Activated CD8-positive, alpha-beta memory T cell treated with anti-CD3 and anti-CD28 coated beads, Interleukin-2, amount 50 U/mL, for 1 hour (primary cell): ENCODE results near the gene CACNA1S.

ENCODE experiments used
- DNase-seq: peaks from one replicate; pipeline ENCODE4 v3.0.0-alpha.2; 2020; ENCODE audit errors: extremely low read depth

CACNA1S gene

GRCh38 chr1:201116091-201116490 lies 3.9 kb upstream of the CACNA1S start:
- no peak for DNase-seq

GRCh38 chr1:201115390-201115937 lies 3.2 kb upstream of the CACNA1S start:
- no peak for DNase-seq

- peak; percentile 27 for DNase-seq
Observed at GRCh38 chr1:201114245-201115131, 2.3 kb upstream of the CACNA1S start.

GRCh38 chr1:201113451-201114244 lies 1.4 kb upstream of the CACNA1S start:
- no peak for DNase-seq

GRCh38 chr1:201112926-201113325 lies 700 bp upstream of the CACNA1S start:
- no peak for DNase-seq

GRCh38 chr1:201111672-201112071 lies 554 bp downstream of the CACNA1S start:
- DNase-seq: no peak

- DNase-seq: no peak
Observed at GRCh38 chr1:201111156-201111555, 1.1 kb downstream of the CACNA1S start.

- DNase-seq: no peak
Observed at GRCh38 chr1:201110616-201111015, 1.6 kb downstream of the CACNA1S start.

GRCh38 chr1:201110138-201110537 lies 2.1 kb downstream of the CACNA1S start:
- DNase-seq: no peak

- no peak for DNase-seq
Observed at GRCh38 chr1:201109651-201110050, 2.6 kb downstream of the CACNA1S start.

- no peak for DNase-seq
Observed at GRCh38 chr1:201108614-201109013, 3.6 kb downstream of the CACNA1S start.

GRCh38 chr1:201105688-201106087 lies 6.5 kb downstream of the CACNA1S start:
- no peak for DNase-seq

- no peak for DNase-seq
Observed at GRCh38 chr1:201104141-201104540, 8.1 kb downstream of the CACNA1S start.

- DNase-seq: no peak
Observed at GRCh38 chr1:201103666-201104065, 8.6 kb downstream of the CACNA1S start.

- no peak for DNase-seq
Observed at GRCh38 chr1:201100169-201100930, 11.9 kb downstream of the CACNA1S start.

- no peak for DNase-seq
Observed at GRCh38 chr1:201098992-201099677, 13.1 kb downstream of the CACNA1S start.

GRCh38 chr1:201096977-201097856 lies 15.0 kb downstream of the CACNA1S start:
- DNase-seq: no peak

GRCh38 chr1:201096041-201096461 lies 16.2 kb downstream of the CACNA1S start:
- no peak for DNase-seq

GRCh38 chr1:201095581-201095980 lies 16.6 kb downstream of the CACNA1S start:
- no peak for DNase-seq

GRCh38 chr1:201094832-201095231 lies 17.4 kb downstream of the CACNA1S start:
- no peak for DNase-seq
